ENCODE measurements around the gene INPP5K.

Gene INPP5K

DNA sequence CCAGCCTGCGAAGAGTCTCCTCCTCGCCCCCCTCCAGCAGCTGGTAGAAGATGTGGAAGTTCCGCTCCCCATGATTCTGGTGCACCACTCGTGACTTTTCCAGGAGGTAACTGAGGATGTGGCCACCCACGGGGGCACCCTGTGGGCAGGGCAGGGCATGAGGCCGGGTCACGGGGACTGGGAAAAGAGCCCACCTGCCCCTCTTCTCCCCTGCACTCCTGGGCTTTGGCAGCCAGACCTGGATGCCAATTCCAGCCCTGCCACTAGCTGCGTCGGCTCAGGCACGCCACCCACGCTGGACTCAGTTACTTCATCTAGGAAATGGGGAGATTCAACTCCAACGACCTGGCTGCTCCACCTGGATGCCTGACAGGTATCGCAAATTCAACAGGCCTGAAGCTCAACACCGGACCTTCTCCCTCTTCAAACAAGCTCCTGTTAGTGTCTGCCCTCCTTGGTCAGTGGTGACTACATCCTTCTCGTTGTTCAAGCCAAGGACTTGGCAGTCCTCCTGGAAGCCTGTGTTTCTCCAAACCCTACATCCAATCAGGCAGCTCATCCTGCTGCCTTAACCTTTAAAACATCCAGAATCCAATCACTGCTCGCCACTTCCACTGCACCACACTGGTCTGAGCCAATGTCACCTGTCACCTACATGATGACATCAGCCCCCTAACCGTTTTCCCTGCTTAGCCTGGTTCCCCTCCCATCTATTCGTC, 35.5 kb downstream of the INPP5K start:
- no peak for DNase-seq (ENCODE audit: low read depth, low spot score)
- CTCF ChIA-PET = interaction anchor here (1.0 to 1.1 kb wide), 2 partner anchors 20 to 116 kb away, joined by 3 read pairs; no protein-coding TSS in a partner anchor
- POLR2A ChIA-PET = interaction anchor here (0.6 to 1.1 kb wide), 3 partner anchors 9 to 87 kb away, joined by 3 to 4 read pairs (median 3); no protein-coding TSS in a partner anchor
- TF ChIP-seq, protein P1, sequence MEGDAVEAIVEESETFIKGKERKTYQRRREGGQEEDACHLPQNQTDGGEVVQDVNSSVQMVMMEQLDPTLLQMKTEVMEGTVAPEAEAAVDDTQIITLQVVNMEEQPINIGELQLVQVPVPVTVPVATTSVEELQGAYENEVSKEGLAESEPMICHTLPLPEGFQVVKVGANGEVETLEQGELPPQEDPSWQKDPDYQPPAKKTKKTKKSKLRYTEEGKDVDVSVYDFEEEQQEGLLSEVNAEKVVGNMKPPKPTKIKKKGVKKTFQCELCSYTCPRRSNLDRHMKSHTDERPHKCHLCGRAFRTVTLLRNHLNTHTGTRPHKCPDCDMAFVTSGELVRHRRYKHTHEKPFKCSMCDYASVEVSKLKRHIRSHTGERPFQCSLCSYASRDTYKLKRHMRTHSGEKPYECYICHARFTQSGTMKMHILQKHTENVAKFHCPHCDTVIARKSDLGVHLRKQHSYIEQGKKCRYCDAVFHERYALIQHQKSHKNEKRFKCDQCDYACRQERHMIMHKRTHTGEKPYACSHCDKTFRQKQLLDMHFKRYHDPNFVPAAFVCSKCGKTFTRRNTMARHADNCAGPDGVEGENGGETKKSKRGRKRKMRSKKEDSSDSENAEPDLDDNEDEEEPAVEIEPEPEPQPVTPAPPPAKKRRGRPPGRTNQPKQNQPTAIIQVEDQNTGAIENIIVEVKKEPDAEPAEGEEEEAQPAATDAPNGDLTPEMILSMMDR (IDR thresholded peaks at IDR 0.05; ENCODE audit: insufficient read depth, low read length, missing control alignments) = no peak
- H3K4me3 ChIP-seq (ENCODE audit: low read depth, low read length) = no peak overlapping the region

DNA sequence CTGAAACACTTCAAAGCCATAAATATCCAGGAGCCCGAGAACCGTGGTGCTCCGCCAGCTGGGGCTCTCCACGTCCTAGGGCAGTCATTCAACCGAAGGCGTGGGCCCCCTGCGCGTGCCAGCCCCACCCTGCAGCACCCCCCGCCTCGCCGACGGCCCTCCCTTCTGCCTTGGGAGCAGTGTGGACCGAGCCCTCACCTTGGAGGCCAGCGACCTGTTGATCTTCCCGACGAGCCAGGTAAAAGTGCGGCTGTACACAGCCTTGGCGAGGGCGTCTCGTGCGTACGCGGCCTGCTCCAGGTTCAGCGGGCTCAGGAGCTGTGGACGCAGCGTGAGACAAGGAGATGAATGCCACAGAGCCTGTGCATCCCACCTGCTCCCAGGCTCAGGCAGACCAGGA, 38.0 kb downstream of the INPP5K start:
- no peak for DNase-seq (ENCODE audit: low read depth, low spot score)
- H3K4me3 ChIP-seq (ENCODE audit: low read depth, low read length) = no peak overlapping the region
- ChIA-PET CTCF (interaction anchor here (1.0 kb wide), 1 partner anchor 37 kb away, joined by 3 read pairs; no protein-coding TSS in a partner anchor), POLR2A (no interaction called here)
- TF ChIP-seq, protein P1 (IDR thresholded peaks at IDR 0.05; ENCODE audit: insufficient read depth, low read length, missing control alignments) = no peak

DNA sequence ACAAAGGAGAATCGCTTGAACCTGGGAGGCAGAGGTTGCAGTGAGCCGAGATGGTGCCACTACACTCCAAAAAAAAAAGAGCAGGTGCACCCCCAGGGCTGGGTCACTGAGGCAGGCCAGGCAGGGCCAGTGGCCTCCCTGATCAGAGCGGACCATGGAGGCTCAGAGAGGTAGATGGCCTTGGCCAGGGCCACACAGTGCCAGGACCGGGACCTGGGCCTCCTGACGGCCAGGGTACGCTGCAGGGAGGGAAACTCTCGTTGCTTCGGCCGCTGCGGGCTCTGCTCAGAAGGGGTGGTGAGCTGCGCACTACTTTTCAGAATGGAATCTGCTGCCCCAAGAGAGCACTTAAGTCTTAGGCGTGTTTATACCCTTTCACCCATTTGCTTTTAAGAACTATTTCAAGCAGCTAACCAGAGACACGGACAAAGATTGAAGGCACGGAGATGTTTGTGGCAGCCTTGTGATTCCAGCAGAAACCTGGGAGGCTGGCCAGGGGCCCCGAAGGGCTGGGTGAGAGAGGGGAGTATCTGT, 41.0 kb downstream of the INPP5K start:
- TF ChIP-seq, protein P1 (IDR thresholded peaks at IDR 0.05; ENCODE audit: insufficient read depth, low read length, missing control alignments) = no peak
- ChIA-PET POLR2A (interaction anchor here (1.8 kb wide), 1 partner anchor 12 kb away, joined by 7 read pairs; no protein-coding TSS in a partner anchor), CTCF (interaction anchor here (1.2 kb wide), 1 partner anchor 110 kb away, joined by 4 read pairs; no protein-coding TSS in a partner anchor)
- no peak overlapping the region for H3K4me3 ChIP-seq (ENCODE audit: low read depth, low read length)
- DNase-seq (ENCODE audit: low read depth, low spot score) = no peak

DNA sequence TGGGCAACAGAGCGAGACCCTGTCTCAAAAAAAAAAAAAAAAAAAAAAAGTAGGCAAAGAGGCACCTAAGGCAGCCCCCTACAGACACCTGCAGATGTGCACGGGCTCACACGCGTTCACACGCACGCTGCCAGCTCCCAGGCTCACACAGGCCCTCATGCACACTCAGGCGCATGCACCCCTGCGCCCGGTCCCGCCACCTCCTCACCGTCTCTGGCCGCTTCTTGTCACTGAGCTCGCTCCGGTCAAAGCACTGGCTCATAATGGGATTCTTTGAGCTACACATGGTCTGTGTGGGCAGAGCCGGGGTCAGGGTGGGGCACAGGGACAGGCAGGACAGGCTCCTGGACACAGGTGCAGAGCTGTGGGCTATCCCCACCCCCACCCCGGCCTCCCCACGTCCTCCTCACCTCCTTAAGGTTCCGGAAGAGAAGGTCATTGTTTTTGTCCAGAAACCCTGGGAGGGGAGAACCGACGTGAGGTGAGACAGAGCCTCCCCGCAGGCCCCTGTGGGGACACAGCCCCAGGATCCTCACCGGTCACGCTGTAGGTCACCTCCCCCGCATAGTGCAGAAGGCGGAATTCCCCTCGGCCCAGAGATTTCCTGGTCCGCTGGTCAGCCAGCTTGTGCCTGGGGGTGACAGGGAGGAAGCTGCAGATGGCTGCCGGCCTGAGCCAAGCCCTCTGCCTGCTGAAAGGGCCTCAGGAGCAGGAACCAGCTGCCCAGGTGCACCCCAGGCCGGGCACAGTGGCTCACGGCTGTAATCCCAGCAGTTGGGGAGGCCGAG, 41.8 kb downstream of the INPP5K start:
- H3K4me3 ChIP-seq (ENCODE audit: low read depth, low read length) = no peak overlapping the region
- ChIA-PET CTCF (no interaction called here), POLR2A (interaction anchor here (1.8 kb wide), 1 partner anchor 11 kb away, joined by 7 read pairs; no protein-coding TSS in a partner anchor)
- DNase-seq (ENCODE audit: low read depth, low spot score) = no peak
- TF ChIP-seq, protein P1 (IDR thresholded peaks at IDR 0.05; ENCODE audit: insufficient read depth, low read length, missing control alignments) = no peak

DNA sequence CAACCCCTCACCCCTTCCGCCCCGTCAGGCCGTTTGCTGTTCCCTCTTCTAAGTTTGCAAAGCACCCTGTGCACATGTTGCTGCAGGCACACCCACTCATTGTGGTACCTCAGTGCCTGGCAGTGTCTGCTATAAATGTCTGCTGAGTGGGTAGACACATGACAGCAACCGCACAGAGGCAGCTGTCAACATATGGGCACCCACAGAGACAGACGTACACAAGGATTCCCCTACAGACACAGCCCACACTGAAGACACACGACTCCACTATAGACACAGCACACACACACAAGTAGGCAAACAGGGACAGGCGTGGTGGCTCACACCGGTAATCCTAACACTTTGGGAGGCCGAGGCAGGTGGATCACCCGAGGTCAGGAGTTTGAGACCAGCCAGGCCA, 42.6 kb downstream of the INPP5K start:
- TF ChIP-seq, protein P1 (IDR thresholded peaks at IDR 0.05; ENCODE audit: insufficient read depth, low read length, missing control alignments) = no peak
- H3K4me3 ChIP-seq (ENCODE audit: low read depth, low read length) = no peak overlapping the region
- ChIA-PET POLR2A (interaction anchor here (1.8 kb wide), 1 partner anchor 11 kb away, joined by 7 read pairs; no protein-coding TSS in a partner anchor), CTCF (no interaction called here)
- no peak for DNase-seq (ENCODE audit: low read depth, low spot score)

DNA sequence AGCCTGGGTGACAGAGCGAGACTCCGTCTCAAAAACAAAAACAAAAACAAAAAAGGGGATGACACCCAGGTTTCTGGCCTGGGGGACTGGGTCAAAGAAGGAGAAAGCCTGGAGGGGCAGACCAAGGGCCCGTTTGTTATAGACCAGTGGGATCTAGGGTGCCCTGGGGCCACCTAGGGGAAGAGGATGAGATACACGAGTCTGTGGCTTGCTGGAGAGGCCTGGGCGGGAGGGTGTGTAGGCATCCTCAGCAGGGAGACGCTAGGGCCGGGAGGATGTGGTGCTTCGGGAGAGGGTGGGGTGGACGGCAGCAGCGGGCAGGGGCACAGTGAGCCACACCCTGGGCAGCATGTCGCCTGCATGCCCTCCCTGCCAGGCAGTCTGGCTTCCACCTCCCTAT, 43.2 kb downstream of the INPP5K start:
- DNase-seq (ENCODE audit: low read depth, low spot score) = no peak
- ChIA-PET CTCF (no interaction called here), POLR2A (no interaction called here)
- H3K4me3 ChIP-seq (ENCODE audit: low read depth, low read length) = no peak overlapping the region
- TF ChIP-seq, protein P1 (IDR thresholded peaks at IDR 0.05; ENCODE audit: insufficient read depth, low read length, missing control alignments) = no peak
